Effector memory CD8-positive, alpha-beta T cell (primary cell): Measurements from ENCODE around the gene SARNP.
A peak's percentile ranks its signal among the peaks of the same experiment; 100 is the strongest.
"Not testable (repeated sequence)": the region's sequence is repeated elsewhere in the genome, so short reads cannot be mapped to it uniquely, and the experiment has no call there.

ENCODE experiments used
- ATAC-seq: fragments of 150-1000 bp; cut with Tn5 transposase; replicated peaks from 2 replicates; pipeline ENCODE4 v1.10.0; 2021; ENCODE audit warnings: mild to moderate bottlenecking, moderate library complexity
- DNase-seq, 3 experiments: peaks; one replicate each; pipeline ENCODE4 v3.0.0; 2021
- H3K27ac Mint-ChIP-seq, 2 donors: one replicate each; pipeline ENCODE4 v1.8.0; 2022; ENCODE audit warnings: mild to moderate bottlenecking in 2 of 2, mixed read lengths in 2 of 2, moderate library complexity in 2 of 2
- H3K27me3 Mint-ChIP-seq, 2 donors: one replicate each; pipeline ENCODE4 v1.8.0; 2022; ENCODE audit warnings: mixed read lengths in 2 of 2
- H3K36me3 Mint-ChIP-seq: one replicate; pipeline ENCODE4 v1.8.0; 2022; ENCODE audit warnings: mild to moderate bottlenecking, moderate library complexity, mixed read lengths; ENCODE audit not compliant: insufficient read depth
- H3K4me1 Mint-ChIP-seq, 2 donors: one replicate each; pipeline ENCODE4 v1.8.0; 2022; ENCODE audit warnings: low read depth in 2 of 2, mixed read lengths in 2 of 2
- H3K4me3 Mint-ChIP-seq, 2 donors: one replicate each; pipeline ENCODE4 v1.8.0; 2022; ENCODE audit warnings: mild to moderate bottlenecking in 2 of 2, mixed read lengths in 2 of 2, moderate library complexity in 2 of 2
- H3K9me3 Mint-ChIP-seq, 2 donors: one replicate each; pipeline ENCODE4 v1.8.0; 2022; ENCODE audit warnings: mixed read lengths in 2 of 2
- total RNA-seq, 9 experiments: gene quantifications; one replicate each; lab custom pipeline; 2026; lab: John Stamatoyannopoulos, UW

Gene SARNP
- total RNA-seq, result 2.4 to 12.4 (median 4.8) reads per million in 9 experiments

- no peak within 1 kb of the TSS for H3K4me3 Mint-ChIP-seq
- H3K4me1 Mint-ChIP-seq, result peaks cover 27 to 29% of the 10 kb centered on the region in 2 donors
- peak; percentile 89 for ATAC-seq
Observed at GRCh38 chr12:55817345-55818139, at the start of gene SARNP, which contains the start of gene ORMDL2. SARNP (minus strand) TSS chr12:55817724; CDS start chr12:55817701, 23 bp downstream. ORMDL2 (plus strand) TSS chr12:55818041; CDS start chr12:55819000, 959 bp downstream.

GRCh38 chr12:55866454-55867004, 49.0 kb upstream of the SARNP start:
- H3K27me3 Mint-ChIP-seq, H3K4me1 Mint-ChIP-seq, H3K9me3 Mint-ChIP-seq, ATAC-seq, H3K27ac Mint-ChIP-seq, DNase-seq, H3K36me3 Mint-ChIP-seq, H3K4me3 Mint-ChIP-seq: not testable (repeated sequence)

More at GRCh38 chr12:55817345-55818139, at the start of gene SARNP, which contains the start of gene ORMDL2:
- H3K27ac Mint-ChIP-seq, result no peak within 1 kb of the TSS
- no peaks in the 10 kb centered on the region for H3K9me3 Mint-ChIP-seq
- DNase-seq, result peak; percentile 94 to 95 (median 94)
- peaks cover 42% of the 10 kb centered on the region for H3K36me3 Mint-ChIP-seq
- no peaks in the 10 kb centered on the region for H3K27me3 Mint-ChIP-seq

GRCh38 chr12:55865327-55865726, 47.8 kb upstream of the SARNP start:
- H3K36me3 Mint-ChIP-seq, result no peaks in the 10 kb centered on the region
- DNase-seq, result no peak
- ATAC-seq, result no peak
- H3K27ac Mint-ChIP-seq, result no peak overlapping the region
- H3K9me3 Mint-ChIP-seq, result no peaks in the 10 kb centered on the region
- no peak overlapping the region for H3K4me3 Mint-ChIP-seq
- no peaks in the 10 kb centered on the region for H3K4me1 Mint-ChIP-seq
- H3K27me3 Mint-ChIP-seq, result no peaks in the 10 kb centered on the region

- H3K27ac Mint-ChIP-seq, DNase-seq, H3K9me3 Mint-ChIP-seq, H3K4me1 Mint-ChIP-seq, H3K36me3 Mint-ChIP-seq, H3K27me3 Mint-ChIP-seq, H3K4me3 Mint-ChIP-seq, ATAC-seq: not testable (repeated sequence)
Observed at GRCh38 chr12:55862931-55863330, 45.4 kb upstream of the SARNP start.

- no peaks in the 10 kb centered on the region for H3K36me3 Mint-ChIP-seq
- DNase-seq, result no peak
Observed at GRCh38 chr12:55862286-55862685, 44.8 kb upstream of the SARNP start.

GRCh38 chr12:55861871-55862270, 44.3 kb upstream of the SARNP start:
- no peaks in the 10 kb centered on the region for H3K9me3 Mint-ChIP-seq
- H3K27ac Mint-ChIP-seq, result no peak overlapping the region

More at GRCh38 chr12:55862286-55862685, 44.8 kb upstream of the SARNP start:
- no peaks in the 10 kb centered on the region for H3K9me3 Mint-ChIP-seq
- no peak overlapping the region for H3K4me3 Mint-ChIP-seq
- H3K4me1 Mint-ChIP-seq, result no peaks in the 10 kb centered on the region
- no peaks in the 10 kb centered on the region for H3K27me3 Mint-ChIP-seq
- H3K27ac Mint-ChIP-seq, result no peak overlapping the region
- ATAC-seq, result no peak

GRCh38 chr12:55861396-55861795, 43.9 kb upstream of the SARNP start:
- H3K4me3 Mint-ChIP-seq, result no peak overlapping the region
- no peaks in the 10 kb centered on the region for H3K9me3 Mint-ChIP-seq
- no peaks in the 10 kb centered on the region for H3K4me1 Mint-ChIP-seq
- no peak overlapping the region for H3K27ac Mint-ChIP-seq
- DNase-seq, result no peak
- no peaks in the 10 kb centered on the region for H3K27me3 Mint-ChIP-seq
- no peak for ATAC-seq
- no peaks in the 10 kb centered on the region for H3K36me3 Mint-ChIP-seq

More at GRCh38 chr12:55861871-55862270, 44.3 kb upstream of the SARNP start:
- Mint-ChIP-seq H3K4me3 (no peak overlapping the region), H3K4me1 (no peaks in the 10 kb centered on the region), H3K36me3 (no peaks in the 10 kb centered on the region), H3K27me3 (no peaks in the 10 kb centered on the region)
- no peak for ATAC-seq
- no peak for DNase-seq

- ATAC-seq, result no peak
- no peak overlapping the region for H3K4me3 Mint-ChIP-seq
- no peaks in the 10 kb centered on the region for H3K9me3 Mint-ChIP-seq
- H3K27ac Mint-ChIP-seq, result no peak overlapping the region
- peaks cover 27 to 30% of the 10 kb centered on the region in 2 donors for H3K27me3 Mint-ChIP-seq
- H3K4me1 Mint-ChIP-seq, result no peaks in the 10 kb centered on the region
- no peak for DNase-seq
- no peaks in the 10 kb centered on the region for H3K36me3 Mint-ChIP-seq
Observed at GRCh38 chr12:55852740-55853139, 35.2 kb upstream of the SARNP start.

- Mint-ChIP-seq H3K27ac (no peak overlapping the region), H3K9me3 (no peaks in the 10 kb centered on the region), H3K36me3 (no peaks in the 10 kb centered on the region), H3K4me3 (no peak overlapping the region), H3K4me1 (no peaks in the 10 kb centered on the region), H3K27me3 (peaks cover 27 to 30% of the 10 kb centered on the region in 2 donors)
- no peak for ATAC-seq
- DNase-seq, result no peak
Observed at GRCh38 chr12:55850893-55851292, 33.4 kb upstream of the SARNP start.

- Mint-ChIP-seq H3K4me1 (no peaks in the 10 kb centered on the region), H3K36me3 (no peaks in the 10 kb centered on the region)
- no peak for ATAC-seq
Observed at GRCh38 chr12:55850401-55850800, 32.9 kb upstream of the SARNP start.

GRCh38 chr12:55849616-55850343, 32.3 kb upstream of the SARNP start:
- Mint-ChIP-seq H3K36me3 (no peaks in the 10 kb centered on the region), H3K27me3 (peaks cover 27 to 30% of the 10 kb centered on the region in 2 donors), H3K9me3 (no peaks in the 10 kb centered on the region), H3K27ac (no peak overlapping the region), H3K4me1 (no peaks in the 10 kb centered on the region), H3K4me3 (no peak overlapping the region)
- DNase-seq (no peak), ATAC-seq (no peak)

More at GRCh38 chr12:55850401-55850800, 32.9 kb upstream of the SARNP start:
- Mint-ChIP-seq H3K27me3 (peaks cover 27 to 30% of the 10 kb centered on the region in 2 donors), H3K27ac (no peak overlapping the region), H3K9me3 (no peaks in the 10 kb centered on the region), H3K4me3 (no peak overlapping the region)
- DNase-seq, result no peak

GRCh38 chr12:55847603-55848291, 30.2 kb upstream of the SARNP start:
- DNase-seq (no peak), ATAC-seq (no peak)
- Mint-ChIP-seq H3K4me3 (no peak overlapping the region), H3K36me3 (no peaks in the 10 kb centered on the region), H3K9me3 (no peaks in the 10 kb centered on the region), H3K27me3 (peaks cover 26 to 30% of the 10 kb centered on the region in 2 donors), H3K27ac (peak overlapping the region in 1 of 2 donors; percentile 52), H3K4me1 (no peaks in the 10 kb centered on the region)

GRCh38 chr12:55847033-55847432, 29.5 kb upstream of the SARNP start:
- DNase-seq (no peak), ATAC-seq (no peak)
- no peaks in the 10 kb centered on the region for H3K36me3 Mint-ChIP-seq
- no peak overlapping the region for H3K4me3 Mint-ChIP-seq
- peak overlapping the region in 1 of 2 donors; percentile 52 for H3K27ac Mint-ChIP-seq
- H3K9me3 Mint-ChIP-seq, result no peaks in the 10 kb centered on the region
- peaks cover 24 to 31% of the 10 kb centered on the region in 2 donors for H3K27me3 Mint-ChIP-seq
- no peaks in the 10 kb centered on the region for H3K4me1 Mint-ChIP-seq
